Esophagus (tissue), 2 donors: ENCODE measurements around the gene GPR62. TPM values are rescaled to one million over a fixed set of nuclear protein-coding genes. Genes with fewer than 3 reads are reported as not detected.
A peak's percentile ranks its signal among the peaks of the same experiment; 100 is the strongest.

Source experiments
- H3K27ac ChIP-seq, 2 donors: one replicate each; pipeline ENCODE4 v1.5.1; 2013; ENCODE audit warnings: low read depth in 2 of 2, mild to moderate bottlenecking in 2 of 2, inconsistent platforms in 1 of 2, low read length in 1 of 2, moderate library complexity in 1 of 2
- H3K27me3 ChIP-seq, 2 donors: one replicate each; pipeline ENCODE4 v1.6.1; 2013; ENCODE audit warnings: low read length in 2 of 2, control low read depth in 1 of 2, mild to moderate bottlenecking in 1 of 2; ENCODE audit not compliant: insufficient read depth in 2 of 2, control insufficient read depth in 1 of 2
- H3K36me3 ChIP-seq, 2 donors: one replicate each; pipeline ENCODE4 v1.6.1; 2013; ENCODE audit warnings: low read length in 1 of 2; ENCODE audit not compliant: control insufficient read depth in 2 of 2, insufficient read depth in 2 of 2
- H3K4me1 ChIP-seq, 2 donors: one replicate each; pipeline ENCODE4 v1.6.1; 2013; ENCODE audit warnings: low read length in 1 of 2; ENCODE audit not compliant: control insufficient read depth in 2 of 2, insufficient read depth in 2 of 2
- H3K4me3 ChIP-seq, 2 donors: one replicate each; pipeline ENCODE4 v1.5.1; 2013; ENCODE audit warnings: low read length in 2 of 2, mild to moderate bottlenecking in 2 of 2, low read depth in 1 of 2, moderate library complexity in 1 of 2
- H3K9me3 ChIP-seq, 2 donors: one replicate each; pipeline ENCODE4 v1.6.1; 2013; ENCODE audit warnings: mild to moderate bottlenecking in 2 of 2, low read depth in 1 of 2, low read length in 1 of 2, moderate library complexity in 1 of 2; ENCODE audit not compliant: control insufficient read depth in 2 of 2, insufficient read depth in 1 of 2
- WGBS, 2 donors: extraction: QIAGEN DNeasy Blood & Tissue Kit; methylation state at CpG; one replicate each; pipeline ENCODE4 v1.1.7; 2013; 5-methylcytosine and 5-hydroxymethylcytosine counted together
- polyA plus RNA-seq, 2 donors: library from polyadenylated mRNA; stranded (reverse); fragments of 200-250 nt; gene quantifications; one replicate each; pipeline ENCODE4 v1.2.3, GENCODE V29; 2013
- donor health status: healthy with polysubstance abuse.
- donor health status: Bipolar disorder and iron deficiency.

GPR62 gene
- polyA plus RNA-seq, 2 donors: 0.05 to 0.06 TPM

GRCh38 chr3:51938780-51939425 is 16.3 kb upstream of the GPR62 start:
- peaks cover 12 to 42% of the 10 kb centered on the region in 2 donors for H3K36me3 ChIP-seq
- WGBS, 2 donors: 89 to 92% methylated on average over 9 of the region's 9 CpGs
- no peak overlapping the region for H3K4me3 ChIP-seq
- H3K4me1 ChIP-seq: peaks cover 4 to 11% of the 10 kb centered on the region in 2 donors
- no peaks in the 10 kb centered on the region for H3K9me3 ChIP-seq
- H3K27ac ChIP-seq: no peak overlapping the region
- no peaks in the 10 kb centered on the region for H3K27me3 ChIP-seq

- Histone ChIP-seq H3K9me3 (no peaks in the 10 kb centered on the region), H3K4me1 (peaks cover 4 to 11% of the 10 kb centered on the region in 2 donors), H3K4me3 (peak overlapping the region; percentile 73 to 76), H3K36me3 (peaks cover 6 to 27% of the 10 kb centered on the region in 2 donors), H3K27me3 (no peaks in the 10 kb centered on the region), H3K27ac (peak overlapping the region in 1 of 2 donors; percentile 77)
- 32 to 33% methylated on average over 13 of the region's 13 CpGs for WGBS, 2 donors
Measured at GRCh38 chr3:51940648-51941462, 14.3 kb upstream of the GPR62 start.

GRCh38 chr3:51941463-51941797 is 13.8 kb upstream of the GPR62 start:
- peak overlapping the region; percentile 73 to 76 for H3K4me3 ChIP-seq
- peaks cover 4 to 11% of the 10 kb centered on the region in 2 donors for H3K4me1 ChIP-seq
- H3K27me3 ChIP-seq: no peaks in the 10 kb centered on the region
- H3K27ac ChIP-seq: peak overlapping the region in 1 of 2 donors; percentile 77
- WGBS, 2 donors: 1% methylated on average over 18 to 20 of the region's 20 CpGs
- peaks cover 6 to 22% of the 10 kb centered on the region in 2 donors for H3K36me3 ChIP-seq
- no peaks in the 10 kb centered on the region for H3K9me3 ChIP-seq

- Histone ChIP-seq H3K4me3 (peak within 1 kb of the TSS; percentile 73 to 76), H3K36me3 (peaks cover 6 to 16% of the 10 kb centered on the region in 2 donors), H3K9me3 (no peaks in the 10 kb centered on the region), H3K27me3 (no peaks in the 10 kb centered on the region), H3K4me1 (peaks cover 4 to 11% of the 10 kb centered on the region in 2 donors), H3K27ac (peak within 1 kb of the TSS; percentile 82 to 94)
- WGBS, 2 donors: 0 to 1% methylated on average over 67 of the region's 67 CpGs
Measured at GRCh38 chr3:51941798-51942602, 13.2 kb upstream of the GPR62 start, which contains the start of the genes PARP3 and RRP9. PARP3 (plus strand) TSS chr3:51942363; CDS start chr3:51943356, 993 bp downstream. RRP9 (minus strand) TSS chr3:51941904; CDS start chr3:51941867, 37 bp downstream.

- H3K36me3 ChIP-seq: peaks cover under 1 to 8% of the 10 kb centered on the region in 2 donors
- H3K27me3 ChIP-seq: no peaks in the 10 kb centered on the region
- H3K4me3 ChIP-seq: peak overlapping the region; percentile 41 to 62
- H3K27ac ChIP-seq: peak overlapping the region; percentile 82 to 94
- no peaks in the 10 kb centered on the region for H3K9me3 ChIP-seq
- peaks cover 4 to 11% of the 10 kb centered on the region in 2 donors for H3K4me1 ChIP-seq
- 33 to 37% methylated on average over 15 to 17 of the region's 17 CpGs for WGBS, 2 donors
Measured at GRCh38 chr3:51942603-51943450, 12.4 kb upstream of the GPR62 start.

- Histone ChIP-seq H3K27ac (peak overlapping the region; percentile 82 to 94), H3K4me3 (no peak overlapping the region), H3K27me3 (no peaks in the 10 kb centered on the region), H3K36me3 (peaks cover 0 to 2% of the 10 kb centered on the region in 2 donors), H3K9me3 (no peaks in the 10 kb centered on the region), H3K4me1 (peaks cover 4 to 11% of the 10 kb centered on the region in 2 donors)
- 93 to 94% methylated on average over 20 to 21 of the region's 21 CpGs for WGBS, 2 donors
Measured at GRCh38 chr3:51943451-51944391, 11.5 kb upstream of the GPR62 start.

- WGBS, 2 donors: 84 to 90% methylated on average over 11 of the region's 11 CpGs
- Histone ChIP-seq H3K27me3 (no peaks in the 10 kb centered on the region), H3K36me3 (no peaks in the 10 kb centered on the region), H3K9me3 (no peaks in the 10 kb centered on the region), H3K4me3 (no peak overlapping the region), H3K4me1 (peaks cover 4 to 11% of the 10 kb centered on the region in 2 donors), H3K27ac (no peak overlapping the region)
Measured at GRCh38 chr3:51944451-51945021, 10.6 kb upstream of the GPR62 start.
